ENCODE measurements around the gene SF3A1.

SF3A1 gene

GRCh38 chr22:30292069-30292970 lies 64.4 kb downstream of the SF3A1 start:
- H3K27me3 ChIP-seq (ENCODE audit: insufficient read depth, low read length) = no peaks in the 10 kb centered on the region
- H3K27ac ChIP-seq (ENCODE audit: low read depth, low read length) = no peak overlapping the region
- H3K4me1 ChIP-seq (ENCODE audit: control insufficient read depth, insufficient read depth, low read length, unreplicated experiment) = peaks cover 28% of the 10 kb centered on the region
- no peaks in the 10 kb centered on the region for H3K36me3 ChIP-seq (ENCODE audit: insufficient read depth, low read length)
- H2AFZ ChIP-seq (ENCODE audit: low read length, unreplicated experiment) = no peak overlapping the region
- H3K4me3 ChIP-seq (ENCODE audit: low read depth, low read length) = no peak overlapping the region
- no peaks in the 10 kb centered on the region for H3K79me2 ChIP-seq (ENCODE audit: control insufficient read depth, insufficient read depth, low read length, unreplicated experiment)

- no peak overlapping the region for H3K4me3 ChIP-seq (ENCODE audit: low read depth, low read length)
- H2AFZ ChIP-seq (ENCODE audit: low read length, unreplicated experiment) = no peak overlapping the region
- peak overlapping the region; percentile 56 for H3K27ac ChIP-seq (ENCODE audit: low read depth, low read length)
- no peaks in the 10 kb centered on the region for H3K79me2 ChIP-seq (ENCODE audit: control insufficient read depth, insufficient read depth, low read length, unreplicated experiment)
- H3K36me3 ChIP-seq (ENCODE audit: insufficient read depth, low read length) = no peaks in the 10 kb centered on the region
- no peaks in the 10 kb centered on the region for H3K27me3 ChIP-seq (ENCODE audit: insufficient read depth, low read length)
- H3K4me1 ChIP-seq (ENCODE audit: control insufficient read depth, insufficient read depth, low read length, unreplicated experiment) = peaks cover 28% of the 10 kb centered on the region
Measured at GRCh38 chr22:30291058-30291892, 65.4 kb downstream of the SF3A1 start.

- H2AFZ ChIP-seq (ENCODE audit: low read length, unreplicated experiment) = no peak overlapping the region
- peaks cover 28% of the 10 kb centered on the region for H3K4me1 ChIP-seq (ENCODE audit: control insufficient read depth, insufficient read depth, low read length, unreplicated experiment)
- H3K36me3 ChIP-seq (ENCODE audit: insufficient read depth, low read length) = no peaks in the 10 kb centered on the region
- H3K4me3 ChIP-seq (ENCODE audit: low read depth, low read length) = peak overlapping the region; percentile 86; the same call in 1 of the 2 replicates
- no peaks in the 10 kb centered on the region for H3K27me3 ChIP-seq (ENCODE audit: insufficient read depth, low read length)
- no peaks in the 10 kb centered on the region for H3K79me2 ChIP-seq (ENCODE audit: control insufficient read depth, insufficient read depth, low read length, unreplicated experiment)
- H3K27ac ChIP-seq (ENCODE audit: low read depth, low read length) = peak overlapping the region; percentile 56
Measured at GRCh38 chr22:30290342-30291057, 66.2 kb downstream of the SF3A1 start.

DNA sequence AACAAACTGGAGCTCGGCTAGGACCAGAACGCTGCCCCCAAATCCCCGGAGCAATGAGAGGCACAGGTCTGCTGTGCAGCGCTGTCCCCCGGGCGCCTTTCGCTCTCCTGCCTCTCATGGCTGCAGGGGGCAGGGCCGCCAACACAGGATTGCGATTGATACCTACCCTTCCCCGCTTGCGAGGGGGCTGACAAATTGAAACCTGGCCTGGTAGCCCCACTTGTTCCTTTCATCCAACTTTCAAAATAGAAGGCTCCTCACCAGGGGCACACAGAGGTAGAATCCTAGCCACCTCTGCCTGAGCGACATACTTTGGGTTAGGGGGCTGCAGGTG lies 66.7 kb downstream of the SF3A1 start:
- Histone ChIP-seq H3K27ac (ENCODE audit: low read depth, low read length) (peak overlapping the region; percentile 56; the same call in 1 of the 2 replicates), H2AFZ (ENCODE audit: low read length, unreplicated experiment) (no peak overlapping the region), H3K79me2 (ENCODE audit: control insufficient read depth, insufficient read depth, low read length, unreplicated experiment) (no peaks in the 10 kb centered on the region), H3K36me3 (ENCODE audit: insufficient read depth, low read length) (no peaks in the 10 kb centered on the region), H3K4me1 (ENCODE audit: control insufficient read depth, insufficient read depth, low read length, unreplicated experiment) (peaks cover 28% of the 10 kb centered on the region), H3K27me3 (ENCODE audit: insufficient read depth, low read length) (no peaks in the 10 kb centered on the region), H3K4me3 (ENCODE audit: low read depth, low read length) (peak overlapping the region; percentile 86)

GRCh38 chr22:30289141-30289979 lies 67.3 kb downstream of the SF3A1 start, which contains the start of gene CASTOR1:
Gene CASTOR1 (minus strand): TSS chr22:30289505. CDS start chr22:30289497, 8 bp downstream.
- Histone ChIP-seq H3K4me3 (ENCODE audit: low read depth, low read length) (peak within 1 kb of the TSS; percentile 86), H3K27me3 (ENCODE audit: insufficient read depth, low read length) (no peaks in the 10 kb centered on the region), H2AFZ (ENCODE audit: low read length, unreplicated experiment) (peak within 1 kb of the TSS; percentile 81), H3K36me3 (ENCODE audit: insufficient read depth, low read length) (no peaks in the 10 kb centered on the region), H3K4me1 (ENCODE audit: control insufficient read depth, insufficient read depth, low read length, unreplicated experiment) (peaks cover 28% of the 10 kb centered on the region), H3K79me2 (ENCODE audit: control insufficient read depth, insufficient read depth, low read length, unreplicated experiment) (no peaks in the 10 kb centered on the region), H3K27ac (ENCODE audit: low read depth, low read length) (peak within 1 kb of the TSS; percentile 56; the same call in 1 of the 2 replicates)

GRCh38 chr22:30288419-30289140 lies 68.1 kb downstream of the SF3A1 start:
- Histone ChIP-seq H2AFZ (ENCODE audit: low read length, unreplicated experiment) (no peak overlapping the region), H3K4me1 (ENCODE audit: control insufficient read depth, insufficient read depth, low read length, unreplicated experiment) (peaks cover 28% of the 10 kb centered on the region), H3K27me3 (ENCODE audit: insufficient read depth, low read length) (no peaks in the 10 kb centered on the region), H3K36me3 (ENCODE audit: insufficient read depth, low read length) (no peaks in the 10 kb centered on the region), H3K27ac (ENCODE audit: low read depth, low read length) (0 out of 2 replicates have a peak overlapping the region, but pooled peaks have one; percentile 29), H3K79me2 (ENCODE audit: control insufficient read depth, insufficient read depth, low read length, unreplicated experiment) (no peaks in the 10 kb centered on the region), H3K4me3 (ENCODE audit: low read depth, low read length) (peak overlapping the region; percentile 86)

DNA sequence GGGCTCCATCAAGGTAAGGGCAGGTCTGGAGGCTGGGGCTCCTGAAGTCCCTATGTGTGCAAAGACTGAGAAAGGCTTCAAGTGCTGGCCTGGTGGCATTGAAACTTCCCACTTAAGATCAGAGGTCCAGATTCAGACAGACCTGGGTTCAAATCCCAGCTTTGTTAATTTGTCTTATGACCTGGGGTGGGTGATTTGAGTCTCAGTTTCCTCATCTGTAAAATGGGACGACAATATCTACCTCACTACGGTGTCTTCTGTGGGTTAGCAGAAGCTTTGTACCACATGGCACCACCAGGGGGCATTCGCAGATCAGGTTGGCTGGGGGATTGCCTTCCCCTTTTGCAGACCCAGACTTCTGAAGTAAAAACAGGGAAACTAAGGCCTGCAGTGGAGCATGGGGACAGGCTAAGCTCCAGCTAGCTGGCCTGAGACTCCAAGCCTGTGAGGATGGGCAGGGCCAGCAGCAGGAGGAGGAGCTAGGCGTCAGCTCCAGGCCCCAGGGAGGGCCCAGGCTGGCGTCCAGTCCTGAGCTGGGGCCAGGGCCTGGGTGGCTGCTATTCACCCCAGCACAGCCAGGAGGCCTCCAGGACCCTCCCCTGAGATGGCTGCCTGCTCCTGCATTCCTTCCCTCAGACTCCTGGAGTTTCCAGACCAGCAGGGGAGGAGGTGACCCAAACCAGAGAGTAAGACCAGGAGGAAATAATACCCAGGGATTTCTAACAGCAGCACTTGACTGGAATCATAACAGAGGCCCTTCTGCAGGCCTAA lies 68.9 kb downstream of the SF3A1 start:
- no peak overlapping the region for H2AFZ ChIP-seq (ENCODE audit: low read length, unreplicated experiment)
- no peaks in the 10 kb centered on the region for H3K36me3 ChIP-seq (ENCODE audit: insufficient read depth, low read length)
- no peaks in the 10 kb centered on the region for H3K79me2 ChIP-seq (ENCODE audit: control insufficient read depth, insufficient read depth, low read length, unreplicated experiment)
- no peaks in the 10 kb centered on the region for H3K27me3 ChIP-seq (ENCODE audit: insufficient read depth, low read length)
- H3K4me1 ChIP-seq (ENCODE audit: control insufficient read depth, insufficient read depth, low read length, unreplicated experiment) = peaks cover 28% of the 10 kb centered on the region
- 0 out of 2 replicates have a peak overlapping the region, but pooled peaks have one; percentile 29 for H3K27ac ChIP-seq (ENCODE audit: low read depth, low read length)
- H3K4me3 ChIP-seq (ENCODE audit: low read depth, low read length) = peak overlapping the region; percentile 86

- H3K4me1 ChIP-seq (ENCODE audit: control insufficient read depth, insufficient read depth, low read length, unreplicated experiment) = peaks cover 28% of the 10 kb centered on the region
- no peak overlapping the region for H2AFZ ChIP-seq (ENCODE audit: low read length, unreplicated experiment)
- H3K4me3 ChIP-seq (ENCODE audit: low read depth, low read length) = no peak overlapping the region
- H3K27ac ChIP-seq (ENCODE audit: low read depth, low read length) = no peak overlapping the region
- H3K36me3 ChIP-seq (ENCODE audit: insufficient read depth, low read length) = no peaks in the 10 kb centered on the region
- no peaks in the 10 kb centered on the region for H3K79me2 ChIP-seq (ENCODE audit: control insufficient read depth, insufficient read depth, low read length, unreplicated experiment)
- no peaks in the 10 kb centered on the region for H3K27me3 ChIP-seq (ENCODE audit: insufficient read depth, low read length)
Measured at GRCh38 chr22:30286813-30287647, 69.7 kb downstream of the SF3A1 start.
